Measurements from ENCODE around the gene AACS. TPM values are rescaled to one million over a fixed set of nuclear protein-coding genes. Genes with fewer than 3 reads are reported as not detected.

AACS gene
- total RNA-seq, 3 donors from 2014 or later (not counting 1 experiment from before 2014, with no cell fraction given): 14.6 to 20.4 (median 18.1) TPM

- DNase-seq (no peak), ATAC-seq (no peak)
- no peaks in the 10 kb centered on the region for H3K27me3 ChIP-seq (ENCODE audit: control insufficient read depth, insufficient read depth, low read length)
- no peak overlapping the region for H3K27ac ChIP-seq (ENCODE audit: low read length)
- H3K4me3 ChIP-seq (ENCODE audit: low read length): no peak overlapping the region
- Mint-ChIP-seq H3K9me3 (no peaks in the 10 kb centered on the region), H3K4me3 (no peak overlapping the region), H3K27ac (no peak overlapping the region), H3K4me1 (no peaks in the 10 kb centered on the region), H3K27me3 (ENCODE audit: low read depth in 2 of 2) (peaks cover 0 to 2% of the 10 kb centered on the region in 2 donors), H3K36me3 (no peaks in the 10 kb centered on the region)
- 72% methylated on average over 3 of the region's 3 CpGs for WGBS (ENCODE audit: insufficient coverage)
- no peaks in the 10 kb centered on the region for H3K36me3 ChIP-seq (ENCODE audit: control insufficient read depth, insufficient read depth, low read length)
- H3K4me1 ChIP-seq (ENCODE audit: control insufficient read depth, insufficient read depth, low read length): no peaks in the 10 kb centered on the region
- TF ChIP-seq, protein P1, sequence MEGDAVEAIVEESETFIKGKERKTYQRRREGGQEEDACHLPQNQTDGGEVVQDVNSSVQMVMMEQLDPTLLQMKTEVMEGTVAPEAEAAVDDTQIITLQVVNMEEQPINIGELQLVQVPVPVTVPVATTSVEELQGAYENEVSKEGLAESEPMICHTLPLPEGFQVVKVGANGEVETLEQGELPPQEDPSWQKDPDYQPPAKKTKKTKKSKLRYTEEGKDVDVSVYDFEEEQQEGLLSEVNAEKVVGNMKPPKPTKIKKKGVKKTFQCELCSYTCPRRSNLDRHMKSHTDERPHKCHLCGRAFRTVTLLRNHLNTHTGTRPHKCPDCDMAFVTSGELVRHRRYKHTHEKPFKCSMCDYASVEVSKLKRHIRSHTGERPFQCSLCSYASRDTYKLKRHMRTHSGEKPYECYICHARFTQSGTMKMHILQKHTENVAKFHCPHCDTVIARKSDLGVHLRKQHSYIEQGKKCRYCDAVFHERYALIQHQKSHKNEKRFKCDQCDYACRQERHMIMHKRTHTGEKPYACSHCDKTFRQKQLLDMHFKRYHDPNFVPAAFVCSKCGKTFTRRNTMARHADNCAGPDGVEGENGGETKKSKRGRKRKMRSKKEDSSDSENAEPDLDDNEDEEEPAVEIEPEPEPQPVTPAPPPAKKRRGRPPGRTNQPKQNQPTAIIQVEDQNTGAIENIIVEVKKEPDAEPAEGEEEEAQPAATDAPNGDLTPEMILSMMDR (IDR thresholded peaks at IDR 0.05): no peak
- intact Hi-C loops (cut with micrococcal nuclease): no loop called here
- no peaks in the 10 kb centered on the region for H3K9me3 ChIP-seq (ENCODE audit: control insufficient read depth, insufficient read depth, low read length)
These were observed 94.5 kb downstream of the AACS start for GRCh38 chr12:125159702-125160101.

GRCh38 chr12:125160281-125160955 is 95.2 kb downstream of the AACS start:
- Histone ChIP-seq H3K27me3 (ENCODE audit: control insufficient read depth, insufficient read depth, low read length) (no peaks in the 10 kb centered on the region), H3K27ac (ENCODE audit: low read length) (no peak overlapping the region), H3K36me3 (ENCODE audit: control insufficient read depth, insufficient read depth, low read length) (no peaks in the 10 kb centered on the region), H3K9me3 (ENCODE audit: control insufficient read depth, insufficient read depth, low read length) (no peaks in the 10 kb centered on the region), H3K4me1 (ENCODE audit: control insufficient read depth, insufficient read depth, low read length) (no peaks in the 10 kb centered on the region), H3K4me3 (ENCODE audit: low read length) (no peak overlapping the region)
- intact Hi-C loops (cut with micrococcal nuclease): no loop called here
- TF ChIP-seq, protein P1 (IDR thresholded peaks at IDR 0.05): no peak
- Mint-ChIP-seq H3K27ac (no peak overlapping the region), H3K27me3 (ENCODE audit: low read depth in 2 of 2) (peaks cover 0 to 2% of the 10 kb centered on the region in 2 donors), H3K4me3 (no peak overlapping the region), H3K4me1 (no peaks in the 10 kb centered on the region), H3K36me3 (no peaks in the 10 kb centered on the region), H3K9me3 (no peaks in the 10 kb centered on the region)
- WGBS (ENCODE audit: insufficient coverage): 86% methylated on average over 8 of the region's 9 CpGs
- no peak for ATAC-seq
- no peak for DNase-seq

GRCh38 chr12:125161712-125162022 is 96.4 kb downstream of the AACS start:
- Mint-ChIP-seq H3K4me3 (no peak overlapping the region), H3K27me3 (ENCODE audit: low read depth in 2 of 2) (no peaks in the 10 kb centered on the region), H3K36me3 (no peaks in the 10 kb centered on the region), H3K9me3 (no peaks in the 10 kb centered on the region), H3K27ac (no peak overlapping the region), H3K4me1 (no peaks in the 10 kb centered on the region)
- DNase-seq: no peak
- no peaks in the 10 kb centered on the region for H3K9me3 ChIP-seq (ENCODE audit: control insufficient read depth, insufficient read depth, low read length)
- no peaks in the 10 kb centered on the region for H3K4me1 ChIP-seq (ENCODE audit: control insufficient read depth, insufficient read depth, low read length)
- H3K27ac ChIP-seq (ENCODE audit: low read length): no peak overlapping the region
- H3K27me3 ChIP-seq (ENCODE audit: control insufficient read depth, insufficient read depth, low read length): no peaks in the 10 kb centered on the region
- H3K36me3 ChIP-seq (ENCODE audit: control insufficient read depth, insufficient read depth, low read length): no peaks in the 10 kb centered on the region
- intact Hi-C loops (cut with micrococcal nuclease): no loop called here
- no peak overlapping the region for H3K4me3 ChIP-seq (ENCODE audit: low read length)
- no peak for ATAC-seq
- WGBS (ENCODE audit: insufficient coverage): 81% methylated on average over 2 of the region's 2 CpGs
- TF ChIP-seq, protein P1 (IDR thresholded peaks at IDR 0.05): no peak

GRCh38 chr12:125162489-125163028 is 97.3 kb downstream of the AACS start:
- Mint-ChIP-seq H3K27ac (no peak overlapping the region), H3K4me1 (no peaks in the 10 kb centered on the region), H3K4me3 (no peak overlapping the region), H3K27me3 (ENCODE audit: low read depth in 2 of 2) (peaks cover 0 to 2% of the 10 kb centered on the region in 2 donors), H3K9me3 (no peaks in the 10 kb centered on the region), H3K36me3 (no peaks in the 10 kb centered on the region)
- H3K27me3 ChIP-seq (ENCODE audit: control insufficient read depth, insufficient read depth, low read length): no peaks in the 10 kb centered on the region
- 94% methylated on average over 14 of the region's 15 CpGs for WGBS (ENCODE audit: insufficient coverage)
- no peaks in the 10 kb centered on the region for H3K36me3 ChIP-seq (ENCODE audit: control insufficient read depth, insufficient read depth, low read length)
- no peaks in the 10 kb centered on the region for H3K4me1 ChIP-seq (ENCODE audit: control insufficient read depth, insufficient read depth, low read length)
- no peak for DNase-seq
- H3K4me3 ChIP-seq (ENCODE audit: low read length): no peak overlapping the region
- H3K27ac ChIP-seq (ENCODE audit: low read length): no peak overlapping the region
- TF ChIP-seq, protein P1 (IDR thresholded peaks at IDR 0.05): no peak
- no peak for ATAC-seq
- H3K9me3 ChIP-seq (ENCODE audit: control insufficient read depth, insufficient read depth, low read length): no peaks in the 10 kb centered on the region
- intact Hi-C loops (cut with micrococcal nuclease): no loop called here

Measured in natural killer cell (primary cell).